Neural cell (in vitro differentiated cells): ENCODE results near the gene CUBN. TPM values are rescaled to one million over a fixed set of nuclear protein-coding genes. Genes with fewer than 3 reads are reported as not detected.

Experiments
- H2AFZ ChIP-seq: fragments of 200-600, 300-800 bp; sonication (generic), shearing (Covaris generic); 2 replicates; pipeline ENCODE4 v1.6.0; 2014; ENCODE audit warnings: low read depth, mild to moderate bottlenecking, antibody characterized with exemption, low read length, moderate library complexity
- H3F3A ChIP-seq: fragments of 200-600 bp; shearing (Covaris generic); 2 replicates; pipeline ENCODE4 v1.6.1; 2016; ENCODE audit warnings: mild to moderate bottlenecking, moderate library complexity, mixed read lengths, antibody characterized with exemption, low read length; ENCODE audit not compliant: insufficient read depth, poor library complexity, severe bottlenecking
- H3K27ac ChIP-seq: fragments of 200-600, 300-800 bp; sonication (generic), shearing (Covaris generic); 2 replicates; pipeline ENCODE4 v1.5.1; 2014; ENCODE audit warnings: mild to moderate bottlenecking, low read length, moderate library complexity
- H3K27me3 ChIP-seq: fragments of 300-800, 200-600 bp; sonication (generic), shearing (Covaris generic); 2 replicates; pipeline ENCODE4 v1.6.0; 2014; ENCODE audit warnings: mild to moderate bottlenecking, low read depth, low read length, moderate library complexity; ENCODE audit not compliant: insufficient read depth
- H3K36me3 ChIP-seq: fragments of 300-800, 200-600 bp; sonication (generic), shearing (Covaris generic); 2 replicates; pipeline ENCODE4 v1.5.1; 2014; ENCODE audit warnings: mild to moderate bottlenecking, antibody characterized with exemption, low read length, moderate library complexity; ENCODE audit not compliant: insufficient read depth
- H3K4me2 ChIP-seq: fragments of 300-800, 200-600 bp; sonication (generic), shearing (Covaris generic); 2 replicates; pipeline ENCODE4 v1.6.0; 2014; ENCODE audit warnings: mild to moderate bottlenecking, low read length
- H3K4me3 ChIP-seq: fragments of 300-800, 200-600 bp; sonication (generic), shearing (Covaris generic); 2 replicates; pipeline ENCODE4 v1.5.1; 2014; ENCODE audit warnings: mild to moderate bottlenecking, low read length, moderate library complexity
- H3K79me2 ChIP-seq: fragments of 200-600 bp; shearing (Covaris generic); replicated peaks from 2 replicates; pipeline ENCODE4 v1.6.0; 2014; ENCODE audit warnings: mild to moderate bottlenecking, low read length, moderate library complexity; ENCODE audit not compliant: insufficient read depth
- H3K9ac ChIP-seq: fragments of 300-800, 200-600 bp; sonication (generic), shearing (Covaris generic); 2 replicates; pipeline ENCODE4 v1.6.1; 2016; ENCODE audit warnings: mild to moderate bottlenecking, low read length, mixed read lengths
- H3K9me2 ChIP-seq: fragments of 200-600 bp; shearing (Covaris generic); 2 replicates; pipeline ENCODE4 v1.6.1; 2016; ENCODE audit warnings: mild to moderate bottlenecking, low read length, mixed read lengths; ENCODE audit not compliant: insufficient read depth
- H3K9me3 ChIP-seq: fragments of 200-600, 300-800 bp; sonication (generic), shearing (Covaris generic); 2 replicates; pipeline ENCODE4 v1.6.1; 2016; ENCODE audit warnings: mild to moderate bottlenecking, mixed run types, low read length, moderate library complexity, mixed read lengths
- H4K20me1 ChIP-seq: fragments of 200-600 bp; shearing (Covaris generic); 2 replicates; pipeline ENCODE4 v1.6.1; 2016; ENCODE audit warnings: mild to moderate bottlenecking, mixed run types; ENCODE audit not compliant: insufficient read depth
- EP300 ChIP-seq: fragments of 450-650 bp; conservative IDR thresholded peaks from 2 replicates; pipeline ENCODE4 v1.6.1; 2014; ENCODE audit warnings: antibody characterized with exemption, mild to moderate bottlenecking, moderate library complexity; ENCODE audit not compliant: poor library complexity, severe bottlenecking
- EZH2 ChIP-seq: fragments of 200-600, 300-800 bp; shearing (Covaris generic), sonication (generic); IDR thresholded peaks from 2 replicates; pipeline ENCODE4 v1.6.1; 2014; ENCODE audit warnings: antibody characterized with exemption, low read length, borderline replicate concordance, mild to moderate bottlenecking; ENCODE audit not compliant: insufficient read depth, poor library complexity, severe bottlenecking
- MXI1 ChIP-seq: fragments of 450-650 bp; conservative IDR thresholded peaks from 2 replicates; pipeline ENCODE4 v1.6.1; 2014; ENCODE audit warnings: antibody characterized with exemption, mild to moderate bottlenecking; ENCODE audit not compliant: poor library complexity, severe bottlenecking
- POLR2AphosphoS5 ChIP-seq: IDR thresholded peaks from 2 replicates; pipeline ENCODE4 v1.6.1; 2012
- RAD21 ChIP-seq: fragments of 450-650 bp; conservative IDR thresholded peaks from 2 replicates; pipeline ENCODE4 v1.6.1; 2014; ENCODE audit warnings: antibody characterized with exemption, mild to moderate bottlenecking, moderate library complexity
- REST ChIP-seq: IDR thresholded peaks from 2 replicates; pipeline ENCODE4 v1.6.1; 2012; ENCODE audit warnings: borderline replicate concordance
- SMC3 ChIP-seq: fragments of 450-650 bp; conservative IDR thresholded peaks from 2 replicates; pipeline ENCODE4 v1.6.1; 2014; ENCODE audit warnings: antibody characterized with exemption, mild to moderate bottlenecking, moderate library complexity; ENCODE audit not compliant: poor library complexity
- TAF1 ChIP-seq: IDR thresholded peaks from 2 replicates; pipeline ENCODE4 v1.6.1; 2012; ENCODE audit warnings: low read depth
- polyA plus RNA-seq: library from polyadenylated mRNA; depleted of rRNA; stranded (reverse); fragments of >200 nt; gene quantifications from 2 replicates; pipeline ENCODE4 v1.2.3, GENCODE V29; 2014
- TF ChIP-seq, protein P1 (sequence below): fragments of 450-650 bp; IDR thresholded peaks from 2 replicates; pipeline ENCODE4 v1.5.1; 2014; ENCODE audit warnings: antibody characterized with exemption, mild to moderate bottlenecking, moderate library complexity; ENCODE audit not compliant: poor library complexity, severe bottlenecking

CUBN gene
- polyA plus RNA-seq, 1 donor from 2014 or later: 7.1 TPM

GRCh38 chr10:16905320-16905719 is 224.3 kb downstream of the CUBN start:
- Histone ChIP-seq H3K4me3 (no peak overlapping the region), H3K9ac (no peak overlapping the region), H4K20me1 (no peaks in the 10 kb centered on the region), H2AFZ (no peak overlapping the region), H3F3A (no peaks in the 10 kb centered on the region), H3K9me2 (no peaks in the 10 kb centered on the region), H3K36me3 (no peaks in the 10 kb centered on the region), H3K27me3 (no peaks in the 10 kb centered on the region), H3K79me2 (no peaks in the 10 kb centered on the region), H3K4me2 (no peak overlapping the region), H3K27ac (no peak overlapping the region), H3K9me3 (no peaks in the 10 kb centered on the region)
- TF ChIP-seq, protein P1, sequence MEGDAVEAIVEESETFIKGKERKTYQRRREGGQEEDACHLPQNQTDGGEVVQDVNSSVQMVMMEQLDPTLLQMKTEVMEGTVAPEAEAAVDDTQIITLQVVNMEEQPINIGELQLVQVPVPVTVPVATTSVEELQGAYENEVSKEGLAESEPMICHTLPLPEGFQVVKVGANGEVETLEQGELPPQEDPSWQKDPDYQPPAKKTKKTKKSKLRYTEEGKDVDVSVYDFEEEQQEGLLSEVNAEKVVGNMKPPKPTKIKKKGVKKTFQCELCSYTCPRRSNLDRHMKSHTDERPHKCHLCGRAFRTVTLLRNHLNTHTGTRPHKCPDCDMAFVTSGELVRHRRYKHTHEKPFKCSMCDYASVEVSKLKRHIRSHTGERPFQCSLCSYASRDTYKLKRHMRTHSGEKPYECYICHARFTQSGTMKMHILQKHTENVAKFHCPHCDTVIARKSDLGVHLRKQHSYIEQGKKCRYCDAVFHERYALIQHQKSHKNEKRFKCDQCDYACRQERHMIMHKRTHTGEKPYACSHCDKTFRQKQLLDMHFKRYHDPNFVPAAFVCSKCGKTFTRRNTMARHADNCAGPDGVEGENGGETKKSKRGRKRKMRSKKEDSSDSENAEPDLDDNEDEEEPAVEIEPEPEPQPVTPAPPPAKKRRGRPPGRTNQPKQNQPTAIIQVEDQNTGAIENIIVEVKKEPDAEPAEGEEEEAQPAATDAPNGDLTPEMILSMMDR: no peak
- TF ChIP-seq SMC3 (no peak), TAF1 (no peak), REST (no peak), EZH2 (no peak), MXI1 (no peak), POLR2AphosphoS5 (no peak), RAD21 (no peak), EP300 (no peak)

- H3K4me2 ChIP-seq: no peak overlapping the region
- no peaks in the 10 kb centered on the region for H3K79me2 ChIP-seq
- H3K9me2 ChIP-seq: no peaks in the 10 kb centered on the region
- H3K36me3 ChIP-seq: no peaks in the 10 kb centered on the region
- no peak overlapping the region for H3K9ac ChIP-seq
- H2AFZ ChIP-seq: no peak overlapping the region
- no peaks in the 10 kb centered on the region for H3K27me3 ChIP-seq
- no peaks in the 10 kb centered on the region for H3K9me3 ChIP-seq
- H3F3A ChIP-seq: no peaks in the 10 kb centered on the region
- no peak overlapping the region for H3K27ac ChIP-seq
- no peaks in the 10 kb centered on the region for H4K20me1 ChIP-seq
- TF ChIP-seq TAF1 (no peak), EP300 (no peak)
- TF ChIP-seq, protein P1: no peak
- no peak overlapping the region for H3K4me3 ChIP-seq
These were observed 225.0 kb downstream of the CUBN start for GRCh38 chr10:16904639-16905061.
